Uterus (tissue), 2 donors: ENCODE measurements around the gene GNG12.

Experiments used
- POLR2A ChIP-seq, 2 donors: fragments of 450-650 bp; IDR thresholded peaks; one replicate each; pipeline ENCODE4 v1.6.1; 2016; ENCODE audit warnings: antibody characterized with exemption in 2 of 2, mild to moderate bottlenecking in 1 of 2, moderate library complexity in 1 of 2
- TF ChIP-seq, protein P1 (sequence below), 4 experiments: fragments of 200-600 bp in 2 of 4; fragments of 450-650 bp in 2 of 4; sonication (generic) in 2 of 4; IDR thresholded peaks; one replicate each; pipeline ENCODE4 v1.5.1; 2016 to 2019; ENCODE audit warnings: antibody characterized with exemption in 4 of 4, mild to moderate bottlenecking in 2 of 4, moderate library complexity in 1 of 4

DNA sequence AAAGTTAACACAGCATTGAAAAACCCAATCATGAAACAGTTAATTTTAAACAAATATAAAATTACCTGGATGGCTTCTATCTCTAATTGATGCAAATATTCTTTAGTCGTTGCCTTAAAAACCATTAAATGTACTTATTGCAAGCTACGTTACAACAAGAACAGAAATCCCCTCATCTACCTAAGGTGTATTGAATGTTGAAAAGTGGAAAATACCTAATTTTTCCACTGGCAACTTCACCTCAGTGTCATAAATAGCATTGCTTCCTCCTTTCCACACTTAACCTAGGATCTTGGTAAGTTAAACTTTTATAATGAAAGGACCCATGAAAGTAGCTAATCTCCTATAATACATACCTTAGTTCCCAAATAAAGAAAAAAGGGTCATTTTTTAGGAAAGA lies 142.9 kb downstream of the GNG12 start:
- TF ChIP-seq, protein P1, sequence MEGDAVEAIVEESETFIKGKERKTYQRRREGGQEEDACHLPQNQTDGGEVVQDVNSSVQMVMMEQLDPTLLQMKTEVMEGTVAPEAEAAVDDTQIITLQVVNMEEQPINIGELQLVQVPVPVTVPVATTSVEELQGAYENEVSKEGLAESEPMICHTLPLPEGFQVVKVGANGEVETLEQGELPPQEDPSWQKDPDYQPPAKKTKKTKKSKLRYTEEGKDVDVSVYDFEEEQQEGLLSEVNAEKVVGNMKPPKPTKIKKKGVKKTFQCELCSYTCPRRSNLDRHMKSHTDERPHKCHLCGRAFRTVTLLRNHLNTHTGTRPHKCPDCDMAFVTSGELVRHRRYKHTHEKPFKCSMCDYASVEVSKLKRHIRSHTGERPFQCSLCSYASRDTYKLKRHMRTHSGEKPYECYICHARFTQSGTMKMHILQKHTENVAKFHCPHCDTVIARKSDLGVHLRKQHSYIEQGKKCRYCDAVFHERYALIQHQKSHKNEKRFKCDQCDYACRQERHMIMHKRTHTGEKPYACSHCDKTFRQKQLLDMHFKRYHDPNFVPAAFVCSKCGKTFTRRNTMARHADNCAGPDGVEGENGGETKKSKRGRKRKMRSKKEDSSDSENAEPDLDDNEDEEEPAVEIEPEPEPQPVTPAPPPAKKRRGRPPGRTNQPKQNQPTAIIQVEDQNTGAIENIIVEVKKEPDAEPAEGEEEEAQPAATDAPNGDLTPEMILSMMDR (IDR thresholded peaks at IDR 0.05), result no peak
- no peak for TF ChIP-seq POLR2A (IDR thresholded peaks at IDR 0.05)
